Vagina (tissue), 2 donors: ENCODE measurements around the gene ZNF70. TPM values are rescaled to one million over a fixed set of nuclear protein-coding genes. Genes with fewer than 3 reads are reported as not detected.

Experiments used
- DNase-seq, 2 donors: peaks; one replicate each; pipeline ENCODE4 v3.0.0-alpha.2; 2017; ENCODE audit errors: extremely low spot score in 2 of 2
- H3K27ac ChIP-seq: fragments of 200-600 bp; sonication (generic); one replicate; pipeline ENCODE4 v1.5.1; 2019
- H3K27me3 ChIP-seq: fragments of 200-600 bp; sonication (generic); one replicate; pipeline ENCODE4 v1.5.1; 2019
- H3K36me3 ChIP-seq, 2 donors: fragments of 200-600 bp; sonication (generic); one replicate each; pipeline ENCODE4 v1.5.1; 2017 to 2019
- H3K4me1 ChIP-seq: fragments of 200-600 bp; sonication (generic); one replicate; pipeline ENCODE4 v1.5.1; 2019
- H3K4me3 ChIP-seq, 2 donors: fragments of 200-600 bp; sonication (generic); 1 replicate in 1 of 2; 2 replicates in 1 of 2; pipeline ENCODE4 v1.5.1; 2016 to 2019
- H3K9me3 ChIP-seq: fragments of 200-600 bp; sonication (generic); one replicate; pipeline ENCODE4 v1.5.1; 2019
- CTCF ChIP-seq, 3 experiments: fragments of 450-650 bp in 2 of 3; fragments of 200-600 bp in 1 of 3; sonication (generic) in 1 of 3; IDR thresholded peaks; one replicate each; pipeline ENCODE4 v1.5.1; 2017 to 2019; ENCODE audit warnings: antibody characterized with exemption in 3 of 3, mild to moderate bottlenecking in 2 of 3, moderate library complexity in 2 of 3
- POLR2A ChIP-seq, 2 donors: fragments of 450-650 bp; IDR thresholded peaks; one replicate each; pipeline ENCODE4 v1.6.1; 2017; ENCODE audit warnings: antibody characterized with exemption in 2 of 2, mild to moderate bottlenecking in 2 of 2, moderate library complexity in 2 of 2
- POLR2AphosphoS5 ChIP-seq, 2 donors: sonication (generic); formaldehyde crosslinking; IDR thresholded peaks; one replicate each; pipeline ENCODE4 v1.9.0; 2017; ENCODE audit warnings: antibody characterized with exemption in 2 of 2, mild to moderate bottlenecking in 2 of 2, low read depth in 1 of 2; ENCODE audit not compliant: insufficient read depth in 1 of 2
- intact Hi-C: fragments of 100-400 bp; cut with DNase I; formaldehyde crosslinking; loops from one replicate; pipeline ENCODE4 v1.15.1; 2023
- total RNA-seq: library from RNA; depleted of rRNA; stranded (reverse); fragments of >200 nt; gene quantifications from one replicate; pipeline ENCODE4 v1.2.3, GENCODE V29; 2016

Gene ZNF70
- total RNA-seq, 1 donor from 2014 or later, result 4.9 TPM

GRCh38 chr22:23714596-23715578 lies 36.0 kb downstream of the ZNF70 start:
- Histone ChIP-seq H3K36me3 (peaks cover 0 to 39% of the 10 kb centered on the region in 2 donors), H3K9me3 (no peaks in the 10 kb centered on the region), H3K27ac (no peak overlapping the region), H3K4me3 (no peak overlapping the region), H3K27me3 (no peaks in the 10 kb centered on the region), H3K4me1 (peaks cover 15% of the 10 kb centered on the region)
- TF ChIP-seq CTCF (IDR thresholded peaks at IDR 0.05) (no peak), POLR2AphosphoS5 (IDR thresholded peaks at IDR 0.05; ENCODE audit: insufficient read depth in 1 of 2, low read depth in 1 of 2) (no peak), POLR2A (IDR thresholded peaks at IDR 0.05) (no peak)
- DNase-seq, result no peak
- intact Hi-C loops, result no loop called here

GRCh38 chr22:23713696-23714595 lies 37.0 kb downstream of the ZNF70 start:
- H3K4me1 ChIP-seq, result peaks cover 15% of the 10 kb centered on the region
- no peak overlapping the region for H3K27ac ChIP-seq
- H3K9me3 ChIP-seq, result no peaks in the 10 kb centered on the region
- no peak for DNase-seq
- intact Hi-C loops, result no loop called here
- H3K27me3 ChIP-seq, result no peaks in the 10 kb centered on the region
- no peak for TF ChIP-seq POLR2AphosphoS5 (IDR thresholded peaks at IDR 0.05; ENCODE audit: insufficient read depth in 1 of 2, low read depth in 1 of 2)
- TF ChIP-seq CTCF (IDR thresholded peaks at IDR 0.05), result no peak
- no peak for TF ChIP-seq POLR2A (IDR thresholded peaks at IDR 0.05)
- no peak overlapping the region for H3K4me3 ChIP-seq
- peaks cover 0 to 47% of the 10 kb centered on the region in 2 donors for H3K36me3 ChIP-seq

- Histone ChIP-seq H3K9me3 (no peaks in the 10 kb centered on the region), H3K4me1 (peaks cover 10% of the 10 kb centered on the region)
- intact Hi-C loops, result no loop called here
Observed at GRCh38 chr22:23712256-23712655, 38.7 kb downstream of the ZNF70 start.

GRCh38 chr22:23709107-23709506 lies 41.8 kb downstream of the ZNF70 start:
- DNase-seq, result no peak
- H3K9me3 ChIP-seq, result no peaks in the 10 kb centered on the region
- no peak overlapping the region for H3K4me3 ChIP-seq
- no peaks in the 10 kb centered on the region for H3K27me3 ChIP-seq
- peaks cover 0 to 75% of the 10 kb centered on the region in 2 donors for H3K36me3 ChIP-seq
- no peaks in the 10 kb centered on the region for H3K4me1 ChIP-seq
- H3K27ac ChIP-seq, result no peak overlapping the region
- TF ChIP-seq POLR2AphosphoS5 (IDR thresholded peaks at IDR 0.05; ENCODE audit: insufficient read depth in 1 of 2, low read depth in 1 of 2) (no peak), CTCF (IDR thresholded peaks at IDR 0.05) (no peak), POLR2A (IDR thresholded peaks at IDR 0.05) (no peak)
- intact Hi-C loops, result no loop called here

More at GRCh38 chr22:23712256-23712655, 38.7 kb downstream of the ZNF70 start:
- Histone ChIP-seq H3K27me3 (no peaks in the 10 kb centered on the region), H3K4me3 (no peak overlapping the region), H3K36me3 (peaks cover 0 to 55% of the 10 kb centered on the region in 2 donors), H3K27ac (no peak overlapping the region)
- DNase-seq, result no peak
- TF ChIP-seq POLR2AphosphoS5 (IDR thresholded peaks at IDR 0.05; ENCODE audit: insufficient read depth in 1 of 2, low read depth in 1 of 2) (no peak), CTCF (IDR thresholded peaks at IDR 0.05) (no peak), POLR2A (IDR thresholded peaks at IDR 0.05) (no peak)
